Measurements from ENCODE around the gene PRKCH.
"Not testable (repeated sequence)": the region's sequence is repeated elsewhere in the genome, so short reads cannot be mapped to it uniquely, and the experiment has no call there.

PRKCH gene

DNA sequence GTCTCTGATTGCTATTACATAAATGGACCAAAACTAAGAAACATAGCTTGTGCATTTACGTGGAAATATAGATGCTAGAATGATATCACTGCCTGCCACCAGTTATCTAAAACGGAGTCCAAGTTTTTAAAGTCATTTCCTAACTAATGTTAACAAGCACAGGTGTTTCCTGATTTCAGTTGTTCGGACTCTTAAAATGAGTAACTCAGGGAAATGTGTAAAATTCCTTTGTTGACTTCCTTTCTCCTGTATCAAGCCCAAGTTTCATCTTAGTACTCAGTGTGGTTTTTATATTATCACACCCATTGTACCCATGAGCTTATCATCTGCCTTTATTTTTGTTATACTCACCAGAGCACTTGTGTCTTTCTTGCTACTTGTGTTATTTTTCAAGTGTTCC, 13.2 kb upstream of the PRKCH start:
- no peak for FAIRE-seq
- DNase-seq (ENCODE audit: low spot score) = no peak

DNA sequence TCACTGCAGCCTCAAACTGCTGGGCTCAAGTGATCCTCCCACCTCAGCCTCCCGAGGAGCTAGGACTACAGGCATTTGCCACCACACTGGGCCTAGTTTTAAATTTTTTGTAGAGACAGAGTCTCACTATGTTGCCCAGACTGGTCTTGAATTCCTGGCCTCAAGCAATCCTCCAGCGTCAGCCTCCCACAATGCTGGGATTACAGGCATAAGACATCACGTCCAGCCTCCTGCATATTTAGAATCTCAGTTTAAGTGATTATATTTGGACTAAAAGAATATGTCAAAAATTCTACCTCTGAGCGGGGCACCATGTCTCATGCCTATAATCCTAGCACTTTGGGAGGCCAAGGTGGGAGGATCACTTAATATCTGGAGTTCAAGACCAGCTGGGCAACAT, 12.7 kb upstream of the PRKCH start:
- DNase-seq (ENCODE audit: low spot score); FAIRE-seq: not testable (repeated sequence)

DNA sequence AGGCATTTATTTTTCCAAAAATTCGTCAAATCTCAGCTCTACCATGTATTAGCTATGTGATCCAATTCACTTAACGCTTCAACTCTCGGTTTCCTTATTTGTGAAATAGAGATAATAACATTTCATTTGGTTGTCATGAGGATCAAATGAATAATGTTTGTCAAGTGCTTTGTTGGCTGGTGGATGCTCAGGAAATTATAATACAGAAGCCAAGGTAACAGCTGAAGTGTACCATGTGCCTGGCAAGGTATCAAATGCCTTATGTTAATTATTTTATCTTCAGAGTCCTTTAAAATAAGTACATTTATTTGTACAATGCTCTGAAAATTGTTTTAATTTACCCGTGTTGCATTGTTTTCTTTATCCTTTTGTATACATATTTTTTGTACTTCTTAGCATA, 6.1 kb upstream of the PRKCH start:
- DNase-seq (ENCODE audit: low spot score) (no peak), FAIRE-seq (no peak)

DNA sequence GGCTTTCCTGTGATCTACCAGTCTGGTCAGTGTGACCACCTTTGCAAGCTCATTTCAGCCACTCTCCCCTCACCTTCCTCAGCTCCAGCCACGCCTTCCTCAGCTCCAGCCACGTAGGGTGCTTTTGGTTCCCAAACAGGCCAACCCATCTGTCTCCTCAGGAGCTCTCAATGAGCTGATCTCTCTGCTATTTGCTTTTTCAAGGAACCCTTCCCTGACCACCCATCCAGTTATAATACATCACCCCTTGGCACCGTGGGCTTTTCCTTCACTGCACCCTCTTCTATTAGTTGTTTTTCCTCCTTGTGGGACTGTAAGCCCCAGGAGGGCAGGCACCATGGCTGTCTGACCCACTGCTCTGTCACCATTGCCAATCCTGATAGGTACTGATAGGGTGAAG, 2.3 kb upstream of the PRKCH start:
- FAIRE-seq (no peak), DNase-seq (ENCODE audit: low spot score) (no peak)

DNA sequence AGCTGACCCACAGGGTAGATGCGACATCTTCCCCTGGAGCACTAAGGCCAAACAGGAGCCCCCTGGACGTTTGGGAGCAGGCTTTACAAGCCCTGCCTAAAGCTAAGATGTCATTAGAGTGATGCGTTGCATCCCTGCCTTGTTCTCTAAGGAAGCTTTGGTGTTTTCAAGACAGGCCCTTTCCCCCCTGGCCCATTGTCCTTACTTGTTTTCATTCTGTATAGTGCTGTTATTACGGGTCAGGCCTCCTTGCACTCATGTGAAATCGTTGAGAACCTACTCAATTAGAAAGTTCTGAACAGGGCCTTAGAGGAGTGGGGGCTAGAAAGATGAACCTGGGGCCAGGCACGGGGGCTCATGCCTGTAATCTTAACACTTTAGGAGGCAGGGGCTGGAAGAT, 1.7 kb upstream of the PRKCH start:
- FAIRE-seq (no peak), DNase-seq (ENCODE audit: low spot score) (no peak)

DNA sequence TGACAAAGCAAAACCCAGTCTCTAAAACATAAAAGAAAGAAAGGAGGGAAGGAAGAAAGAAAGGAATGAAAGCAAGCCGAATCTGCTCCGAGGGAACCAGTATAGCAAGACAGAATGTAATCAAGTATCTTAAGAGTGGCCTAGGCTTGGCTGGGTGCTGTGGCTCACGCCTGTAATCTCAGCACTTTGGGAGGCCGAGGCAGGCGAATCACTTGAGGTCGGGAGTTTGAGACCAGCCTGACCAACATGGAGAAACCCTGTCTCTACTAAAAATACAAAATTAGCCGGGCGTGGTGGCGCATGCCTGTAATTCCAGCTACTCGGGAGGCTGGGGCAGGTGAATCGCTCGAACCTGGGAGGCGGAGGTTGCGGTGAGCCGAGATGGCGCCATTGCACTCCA, 1.2 kb upstream of the PRKCH start:
- not testable (repeated sequence) for FAIRE-seq; DNase-seq (ENCODE audit: low spot score)

DNA sequence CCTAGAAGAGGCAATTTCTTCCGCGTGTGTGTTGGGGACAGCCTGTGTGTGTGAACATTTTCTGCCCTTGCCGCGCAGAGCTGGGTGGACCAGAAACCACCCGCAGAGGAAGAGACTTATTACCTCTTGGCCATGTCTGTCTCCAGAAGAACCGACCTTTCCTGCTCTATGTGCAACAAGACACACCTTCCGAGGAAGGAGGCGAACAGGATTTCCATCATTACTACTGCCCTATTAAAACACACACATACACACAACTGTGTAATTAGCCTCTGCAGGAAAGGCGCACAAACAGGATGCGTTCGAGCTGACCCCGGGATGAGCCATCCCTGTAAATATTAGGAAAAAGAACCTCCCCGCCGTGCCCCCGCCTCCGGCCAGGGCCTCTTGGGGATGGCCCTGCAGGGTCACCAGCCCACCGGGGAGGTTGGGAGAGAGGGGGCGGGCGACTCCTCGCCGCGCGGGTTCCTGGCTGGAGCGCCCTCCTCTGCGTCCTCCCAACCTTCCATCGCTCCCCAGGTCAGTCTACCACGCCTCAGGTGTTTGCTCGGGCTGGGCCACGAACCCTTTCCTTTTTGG, 484 bp upstream of the PRKCH start:
- no peak for DNase-seq (ENCODE audit: low spot score)
- FAIRE-seq = no peak

DNA sequence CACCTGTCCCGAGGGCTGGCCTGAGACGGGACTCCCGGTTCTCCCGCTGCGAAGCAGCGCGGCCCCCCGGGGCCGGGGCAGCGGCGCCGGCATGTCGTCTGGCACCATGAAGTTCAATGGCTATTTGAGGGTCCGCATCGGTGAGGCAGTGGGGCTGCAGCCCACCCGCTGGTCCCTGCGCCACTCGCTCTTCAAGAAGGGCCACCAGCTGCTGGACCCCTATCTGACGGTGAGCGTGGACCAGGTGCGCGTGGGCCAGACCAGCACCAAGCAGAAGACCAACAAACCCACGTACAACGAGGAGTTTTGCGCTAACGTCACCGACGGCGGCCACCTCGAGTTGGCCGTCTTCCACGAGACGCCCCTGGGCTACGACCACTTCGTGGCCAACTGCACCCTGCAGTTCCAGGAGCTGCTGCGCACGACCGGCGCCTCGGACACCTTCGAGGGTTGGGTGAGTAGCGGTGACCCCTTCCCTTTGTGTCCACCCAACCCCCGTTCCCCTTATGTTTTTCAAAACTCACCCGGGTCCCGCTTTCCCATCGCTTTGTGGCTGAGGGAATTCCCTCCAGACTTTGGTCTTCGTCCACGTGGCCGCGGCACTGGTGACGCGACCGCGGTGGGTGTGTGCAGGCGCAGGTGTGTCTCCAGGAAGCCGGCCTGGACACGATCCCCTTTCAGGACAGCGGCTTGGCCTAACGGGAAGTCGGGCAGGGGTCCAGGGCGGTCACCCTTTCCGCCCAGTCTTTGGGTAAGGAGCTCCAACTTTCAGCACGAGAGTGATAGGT, 826 bp downstream of the PRKCH start:
- no peak for FAIRE-seq
- DNase-seq (ENCODE audit: low spot score) = no peak

DNA sequence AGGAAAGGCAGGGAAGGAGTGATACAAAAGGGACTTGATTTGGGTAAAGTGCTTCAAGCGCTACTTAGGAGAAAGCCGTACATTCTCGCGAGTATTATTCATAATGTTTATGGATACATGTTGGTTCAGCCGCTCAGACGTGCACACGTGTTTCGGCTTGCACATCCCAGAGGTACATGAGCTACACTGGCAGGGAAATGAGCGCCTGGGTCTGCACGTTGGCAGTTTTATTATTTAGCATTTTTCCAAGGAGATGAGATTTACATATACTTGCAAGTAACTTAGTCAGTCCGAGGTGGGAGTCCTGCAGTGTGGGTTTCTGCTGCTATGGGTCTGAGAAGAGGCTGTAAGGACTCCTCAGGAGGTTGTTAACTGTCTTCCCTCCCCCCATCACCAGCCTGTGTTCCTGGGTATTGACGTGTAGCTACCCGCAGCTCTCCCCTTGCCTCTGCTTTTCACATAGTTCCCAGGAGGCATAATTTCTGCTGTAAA, 1.5 kb downstream of the PRKCH start:
- FAIRE-seq (no peak), DNase-seq (ENCODE audit: low spot score) (no peak)

DNA sequence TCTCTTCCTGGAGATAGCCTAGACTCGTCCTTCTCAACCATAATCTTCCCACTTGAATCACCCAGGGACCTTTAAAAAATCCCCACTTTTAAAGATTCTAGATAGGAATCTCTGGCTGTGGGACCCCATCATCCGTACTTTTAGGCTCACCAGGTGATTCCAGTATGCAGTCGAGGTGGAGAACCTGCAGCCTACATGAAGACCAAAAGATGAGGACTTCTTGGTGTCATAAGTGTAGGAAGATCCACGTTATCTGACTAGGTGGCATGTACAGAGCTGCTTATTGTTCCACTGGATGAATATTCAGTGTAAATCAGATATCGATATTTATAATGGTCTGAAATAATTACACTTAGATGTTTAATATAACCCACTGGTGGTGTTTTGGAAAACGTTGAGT, 2.6 kb downstream of the PRKCH start:
- FAIRE-seq = no peak
- DNase-seq (ENCODE audit: low spot score) = no peak

DNA sequence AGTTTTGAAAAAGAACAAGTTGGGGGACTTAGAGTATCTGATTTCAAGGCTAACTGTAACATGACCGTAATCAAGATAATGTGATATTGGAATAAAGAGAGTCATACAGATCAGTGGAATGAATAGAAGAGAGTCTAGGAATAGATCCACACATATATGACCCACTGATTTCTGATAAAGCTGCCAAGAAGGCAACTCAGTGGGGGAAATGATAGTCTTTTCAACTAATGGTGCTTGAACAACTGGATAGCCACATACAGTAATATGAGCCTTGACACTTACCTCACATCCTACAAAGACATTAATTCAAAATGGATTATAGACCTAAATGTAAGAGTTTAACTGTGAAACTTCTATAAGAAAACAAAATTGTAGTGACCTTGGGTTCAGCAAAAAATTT, 3.8 kb downstream of the PRKCH start:
- FAIRE-seq = no peak

DNA sequence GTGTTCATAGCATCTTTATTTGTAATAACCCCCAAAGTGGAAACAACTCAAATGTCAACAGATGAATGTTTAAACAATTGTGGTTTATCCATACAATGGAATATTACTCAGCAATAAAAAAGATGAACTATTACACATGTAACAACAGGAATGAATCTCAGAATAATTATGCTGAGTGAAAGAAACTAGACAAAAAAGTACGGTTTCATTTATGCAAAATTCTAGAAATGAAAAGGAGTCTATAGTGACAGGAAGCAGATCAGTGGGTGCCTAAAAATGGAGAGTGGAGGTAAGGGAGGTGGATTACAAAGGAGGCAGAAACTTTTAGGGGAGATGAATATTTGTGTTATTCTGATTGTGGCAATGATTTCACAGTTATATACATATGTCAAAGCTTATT, 4.8 kb downstream of the PRKCH start:
- no peak for FAIRE-seq

More for the DNA sequence above, 3.8 kb downstream of the PRKCH start:
- no peak for DNase-seq (ENCODE audit: low spot score)

DNA sequence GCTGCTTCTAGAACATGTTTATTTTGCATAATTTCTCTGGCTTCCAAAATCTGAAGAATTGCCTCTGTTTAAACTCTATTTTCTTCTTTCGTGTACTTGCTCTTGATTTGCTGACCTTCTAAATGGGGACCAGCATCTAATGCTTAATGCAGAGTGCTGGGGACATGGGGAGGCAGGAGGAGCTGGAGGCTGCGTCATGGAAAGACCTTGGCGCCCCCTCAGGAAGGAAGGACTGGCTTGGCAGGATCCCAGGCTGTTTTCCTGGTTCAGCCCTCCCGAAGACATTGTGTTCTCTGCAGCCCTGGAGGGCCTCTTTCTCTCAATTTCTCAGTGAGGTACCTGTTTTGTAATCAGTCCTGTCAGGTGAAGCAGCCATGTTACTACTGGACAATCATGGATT, 5.5 kb downstream of the PRKCH start:
- FAIRE-seq (no peak), DNase-seq (ENCODE audit: low spot score) (no peak)

More for the DNA sequence above, 4.8 kb downstream of the PRKCH start:
- DNase-seq (ENCODE audit: low spot score) = no peak

DNA sequence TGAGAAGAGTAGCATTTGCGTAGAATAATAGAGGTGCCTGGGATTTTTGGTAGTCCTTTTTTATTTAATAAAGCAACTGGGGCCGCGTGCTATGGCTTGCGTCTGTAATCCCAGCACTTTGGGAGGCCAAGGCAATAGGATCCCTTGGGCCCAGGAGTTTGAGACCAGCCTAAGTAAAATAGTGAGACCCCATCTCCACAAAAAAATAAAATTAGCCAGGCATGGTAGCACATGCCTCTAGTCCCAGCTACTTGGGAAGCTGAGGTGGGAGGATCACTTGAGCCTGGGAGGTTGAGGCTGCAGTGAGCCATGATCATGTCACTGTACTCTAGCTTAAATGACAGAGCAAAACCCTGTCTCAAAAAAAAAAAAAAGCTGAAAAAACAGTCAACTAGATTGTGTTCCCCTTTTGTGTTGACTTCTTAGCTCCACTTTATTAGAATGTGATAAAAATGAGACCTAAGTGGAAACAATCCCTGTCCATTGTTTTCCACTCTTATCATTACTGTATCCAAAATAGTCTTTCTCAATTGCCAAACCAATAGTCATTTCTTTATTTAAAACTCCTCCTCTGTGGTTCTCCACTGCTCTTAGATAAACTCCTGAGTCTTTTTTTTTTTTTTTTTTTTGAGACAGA, 7.4 kb downstream of the PRKCH start:
- FAIRE-seq (no peak), DNase-seq (ENCODE audit: low spot score) (no peak)

DNA sequence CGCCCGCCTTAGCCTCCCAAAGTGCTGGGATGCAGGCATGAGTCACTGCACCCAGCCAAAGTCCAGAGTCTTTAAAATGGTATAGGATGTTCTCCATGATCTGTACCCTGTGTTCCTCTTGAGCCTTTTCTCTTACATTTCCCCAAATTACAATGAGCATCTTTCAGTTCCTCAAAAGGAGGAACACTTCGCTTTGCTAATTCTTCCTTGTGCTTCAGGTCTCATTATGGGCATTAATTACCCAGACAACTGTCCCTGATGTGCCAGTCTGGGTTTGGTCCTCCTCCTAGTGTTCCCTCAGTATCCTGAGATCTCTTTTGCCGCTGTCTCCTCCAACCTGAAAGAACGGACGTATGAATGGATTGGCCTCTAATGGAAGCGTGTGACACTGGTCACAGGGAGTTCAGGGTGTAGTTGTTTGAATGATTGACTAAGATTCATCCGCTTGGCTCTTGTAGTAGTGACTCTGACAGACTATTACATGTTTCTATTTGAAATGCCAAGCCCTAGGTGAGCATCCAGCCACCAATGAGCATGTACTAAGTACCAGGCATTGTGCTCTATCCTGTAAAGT, 8.2 kb downstream of the PRKCH start:
- FAIRE-seq (no peak), DNase-seq (ENCODE audit: low spot score) (no peak)

DNA sequence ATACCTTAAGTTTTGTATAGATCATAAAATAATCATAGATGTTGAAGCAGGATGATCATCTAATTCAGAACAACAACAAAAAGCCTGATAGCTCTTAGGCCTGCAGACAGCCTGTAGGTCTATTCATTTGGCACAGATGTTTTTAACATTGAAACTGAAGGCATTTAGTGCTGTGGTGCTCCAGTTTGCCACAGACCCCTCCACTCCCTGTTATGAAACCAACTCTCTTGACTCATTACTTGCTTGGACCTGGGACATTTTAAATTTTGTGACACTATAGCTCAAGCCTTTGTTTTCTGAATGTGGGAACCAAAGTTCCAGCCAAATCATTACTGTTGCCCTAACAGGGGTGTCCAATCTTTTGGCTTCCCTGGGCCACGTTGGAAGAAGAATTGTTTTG, 9.1 kb downstream of the PRKCH start:
- no peak for FAIRE-seq
- no peak for DNase-seq (ENCODE audit: low spot score)

DNA sequence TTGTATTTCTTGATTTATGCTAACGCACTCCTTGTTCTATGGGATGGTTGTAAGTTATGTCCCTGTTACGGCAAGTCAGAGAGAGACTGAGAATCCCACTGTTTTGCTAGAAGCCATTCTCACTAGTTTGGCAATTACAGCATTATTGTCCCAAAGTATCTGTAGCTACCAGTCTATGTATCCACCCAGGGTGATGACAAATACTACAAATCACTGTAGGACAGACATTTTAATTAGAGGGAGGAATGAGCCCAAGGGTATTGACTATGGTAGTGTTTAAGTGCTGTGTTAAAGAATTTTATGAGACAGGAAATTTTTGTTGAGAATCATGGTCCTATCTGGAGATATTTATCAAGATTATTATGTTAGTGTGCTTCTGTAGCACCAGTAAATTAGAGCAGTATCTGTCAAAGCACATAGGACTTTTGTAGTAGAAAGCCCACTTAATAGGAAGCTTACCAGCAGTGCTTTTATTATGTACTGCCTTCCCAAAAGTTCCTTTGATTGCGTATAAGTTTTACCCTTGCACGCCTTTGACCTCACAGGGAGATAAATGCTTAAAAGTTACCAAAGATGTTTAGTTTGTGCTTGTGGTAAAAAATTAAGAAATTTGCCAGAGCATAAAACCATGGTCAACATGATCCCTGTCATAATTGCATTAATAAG, 10.7 kb downstream of the PRKCH start:
- FAIRE-seq = no peak
- no peak for DNase-seq (ENCODE audit: low spot score)

DNA sequence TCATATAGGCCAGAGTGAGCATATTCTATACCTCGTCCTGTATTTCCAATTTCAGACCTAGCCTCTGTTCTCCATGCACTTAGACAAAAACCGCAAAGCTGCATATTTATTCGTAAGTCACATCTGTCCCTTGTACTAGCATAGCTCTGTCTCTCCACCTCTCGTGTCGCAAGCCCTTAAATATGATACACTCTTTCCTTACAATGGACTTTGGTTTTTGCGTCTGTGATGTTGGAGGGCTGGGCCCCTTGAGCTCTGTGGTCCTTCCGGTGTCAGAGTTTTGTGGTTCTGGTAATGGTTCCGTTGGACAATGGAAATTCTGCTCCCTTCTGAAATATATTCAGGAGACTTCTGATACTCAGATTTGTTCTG, 11.3 kb downstream of the PRKCH start:
- no peak for DNase-seq (ENCODE audit: low spot score)
- FAIRE-seq = no peak

DNA sequence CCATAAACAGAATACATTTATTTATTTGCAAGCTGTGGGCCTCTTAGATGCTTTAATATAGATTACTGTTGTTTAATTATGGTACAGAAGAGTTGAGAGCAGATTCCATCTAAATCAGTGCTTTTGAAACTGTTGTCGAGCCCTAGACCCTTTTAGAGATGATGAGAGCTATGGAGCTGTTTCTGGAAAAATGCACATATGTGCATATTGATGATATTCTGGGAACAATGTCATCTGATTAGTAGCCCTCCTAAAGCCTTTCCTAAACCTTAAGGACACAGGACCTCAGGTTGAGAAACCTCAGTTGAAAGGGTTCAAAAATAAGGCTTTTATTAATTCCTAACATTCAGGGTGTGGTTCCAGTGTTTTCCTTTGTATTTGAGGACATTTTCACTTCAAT, 11.7 kb downstream of the PRKCH start:
- DNase-seq (ENCODE audit: low spot score) = no peak
- FAIRE-seq = no peak

DNA sequence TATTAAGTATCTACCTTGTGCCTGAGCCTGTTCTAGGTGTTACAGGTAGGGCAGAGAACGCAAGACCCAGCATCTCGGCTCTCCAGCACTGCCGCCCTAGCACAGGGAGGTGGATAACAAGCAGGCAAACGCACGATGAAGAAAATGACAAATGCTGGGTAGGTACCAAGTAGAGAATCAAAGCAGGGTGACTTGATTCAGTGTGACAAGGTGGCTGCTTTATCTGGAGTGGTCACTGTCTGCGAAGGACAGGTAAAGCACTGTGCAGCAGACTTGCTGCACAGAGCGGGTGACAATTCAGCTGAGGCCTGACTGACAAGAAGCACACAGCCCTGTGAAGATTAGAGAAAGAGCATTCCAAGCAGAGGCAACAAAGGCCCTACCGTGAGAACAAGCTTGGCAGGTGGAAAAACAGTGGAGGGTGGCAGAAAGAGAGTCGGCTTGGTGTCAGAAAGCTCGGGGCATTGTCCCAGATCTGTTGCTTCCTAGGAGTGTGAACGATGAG, 12.9 kb downstream of the PRKCH start:
- FAIRE-seq (no peak), DNase-seq (ENCODE audit: low spot score) (no peak)

DNA sequence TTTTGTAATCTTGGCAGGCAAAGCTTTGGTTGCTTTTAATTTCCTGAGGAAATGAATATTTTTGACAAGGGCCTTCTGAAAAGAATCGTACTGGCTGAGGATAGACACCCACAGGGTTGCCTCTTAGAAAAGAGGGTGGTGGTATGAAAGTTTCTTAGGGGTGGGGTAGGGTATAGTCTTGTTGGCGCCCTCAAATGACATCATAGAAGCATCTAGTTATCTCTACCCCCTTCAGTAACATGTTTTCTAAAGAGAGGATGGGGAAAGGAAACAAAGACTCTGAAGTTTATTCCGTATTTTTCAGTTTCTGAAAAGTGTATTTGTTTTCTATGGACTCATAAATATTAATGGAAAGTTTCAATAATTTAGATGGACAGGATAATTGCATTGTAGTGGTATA, 13.7 kb downstream of the PRKCH start:
- no peak for DNase-seq (ENCODE audit: low spot score)
- no peak for FAIRE-seq
